HG02571 (cell line): ENCODE measurements around the gene KDM5B.

Experiments used
- ATAC-seq: cut with Tn5 transposase; IDR thresholded peaks from one replicate; pipeline ENCODE4 v1.9.1; 2021; ENCODE audit warnings: mild to moderate bottlenecking, moderate library complexity; ENCODE audit not compliant: unreplicated experiment

KDM5B gene

GRCh38 chr1:202689082-202689481 is 119.1 kb downstream of the KDM5B start:
- ATAC-seq = no peak

- ATAC-seq = no peak
These were observed 119.8 kb downstream of the KDM5B start for GRCh38 chr1:202688401-202688800.

GRCh38 chr1:202687798-202688197 is 120.4 kb downstream of the KDM5B start:
- ATAC-seq = no peak

- ATAC-seq = no peak
These were observed 120.9 kb downstream of the KDM5B start for GRCh38 chr1:202687370-202687769.

- no peak for ATAC-seq
These were observed 122.6 kb downstream of the KDM5B start for GRCh38 chr1:202685641-202686040.

GRCh38 chr1:202684716-202685115 is 123.5 kb downstream of the KDM5B start:
- no peak for ATAC-seq

GRCh38 chr1:202683029-202683428 is 125.2 kb downstream of the KDM5B start:
- no peak for ATAC-seq

GRCh38 chr1:202682477-202682876 is 125.7 kb downstream of the KDM5B start:
- no peak for ATAC-seq

- ATAC-seq = no peak
These were observed 126.3 kb downstream of the KDM5B start for GRCh38 chr1:202681736-202682420.

- ATAC-seq = no peak
These were observed 127.5 kb downstream of the KDM5B start for GRCh38 chr1:202680586-202681352.

- ATAC-seq = no peak
These were observed 128.6 kb downstream of the KDM5B start for GRCh38 chr1:202679406-202680177.

- no peak for ATAC-seq
These were observed 130.8 kb downstream of the KDM5B start for GRCh38 chr1:202677433-202677832.
